Gastroesophageal sphincter (tissue), 4 donors: Measurements from ENCODE around the gene PLXNA2. TPM values are rescaled to one million over a fixed set of nuclear protein-coding genes. Genes with fewer than 3 reads are reported as not detected.

Source experiments
- ATAC-seq: fragments of 150-250 bp; one replicate; pipeline ENCODE4 v1.9.1; 2016; ENCODE audit warnings: mild to moderate bottlenecking, moderate library complexity
- H3K27ac ChIP-seq, 4 donors: fragments of 200-600 bp; sonication (generic) in 3 of 4; 1 replicate in 3 of 4; 2 replicates in 1 of 4; pipeline ENCODE4 v1.5.1; 2016 to 2019
- H3K27me3 ChIP-seq: fragments of 200-600 bp; sonication (generic); one replicate; pipeline ENCODE4 v1.5.1; 2019
- H3K36me3 ChIP-seq, 2 donors: fragments of 200-600 bp; sonication (generic); one replicate each; pipeline ENCODE4 v1.5.1; 2019; ENCODE audit warnings: control low read depth in 1 of 2
- H3K4me1 ChIP-seq, 3 donors: fragments of 200-600 bp; sonication (generic); 1 replicate in 2 of 3; 2 replicates in 1 of 3; pipeline ENCODE4 v1.5.1; 2016 to 2019; ENCODE audit warnings: control low read depth in 2 of 3
- H3K4me3 ChIP-seq, 2 donors: fragments of 200-600 bp; sonication (generic); one replicate each; pipeline ENCODE4 v1.5.1; 2019; ENCODE audit warnings: mild to moderate bottlenecking in 1 of 2, moderate library complexity in 1 of 2
- H3K9me3 ChIP-seq, 3 donors: fragments of 200-600 bp; sonication (generic); one replicate each; pipeline ENCODE4 v1.5.1; 2017 to 2019; ENCODE audit warnings: control low read depth in 2 of 3
- EP300 ChIP-seq: sonication (generic); formaldehyde crosslinking; IDR thresholded peaks from one replicate; pipeline ENCODE4 v1.6.1; 2017; ENCODE audit warnings: antibody characterized with exemption, mild to moderate bottlenecking
- POLR2A ChIP-seq, 2 donors: fragments of 450-650 bp; IDR thresholded peaks; one replicate each; pipeline ENCODE4 v1.6.1; 2017; ENCODE audit warnings: antibody characterized with exemption in 2 of 2, mild to moderate bottlenecking in 2 of 2, moderate library complexity in 1 of 2
- POLR2AphosphoS5 ChIP-seq: sonication (generic); formaldehyde crosslinking; IDR thresholded peaks from one replicate; pipeline ENCODE4 v1.6.1; 2017; ENCODE audit warnings: antibody characterized with exemption
- WGBS, 2 donors: methylation state at CpG; one replicate each; pipeline ENCODE4 v1.1.5; 2018; ENCODE audit warnings: low coverage in 1 of 2; 5-methylcytosine and 5-hydroxymethylcytosine counted together
- total RNA-seq, 4 donors: library from RNA; depleted of rRNA; stranded (reverse); fragments of >200 nt; gene quantifications; one replicate each; pipeline ENCODE4 v1.1.0, GENCODE V29; 2016
- TF ChIP-seq, protein P1 (sequence below), 4 experiments: fragments of 200-600 bp in 2 of 4; fragments of 450-650 bp in 2 of 4; sonication (generic) in 1 of 4; IDR thresholded peaks; one replicate each; pipeline ENCODE4 v1.5.1; 2017 to 2019; ENCODE audit warnings: antibody characterized with exemption in 4 of 4, mild to moderate bottlenecking in 2 of 4, moderate library complexity in 2 of 4

Gene PLXNA2
- total RNA-seq, 4 donors from 2014 or later: 12.5 to 38.3 (median 32.0) TPM

DNA sequence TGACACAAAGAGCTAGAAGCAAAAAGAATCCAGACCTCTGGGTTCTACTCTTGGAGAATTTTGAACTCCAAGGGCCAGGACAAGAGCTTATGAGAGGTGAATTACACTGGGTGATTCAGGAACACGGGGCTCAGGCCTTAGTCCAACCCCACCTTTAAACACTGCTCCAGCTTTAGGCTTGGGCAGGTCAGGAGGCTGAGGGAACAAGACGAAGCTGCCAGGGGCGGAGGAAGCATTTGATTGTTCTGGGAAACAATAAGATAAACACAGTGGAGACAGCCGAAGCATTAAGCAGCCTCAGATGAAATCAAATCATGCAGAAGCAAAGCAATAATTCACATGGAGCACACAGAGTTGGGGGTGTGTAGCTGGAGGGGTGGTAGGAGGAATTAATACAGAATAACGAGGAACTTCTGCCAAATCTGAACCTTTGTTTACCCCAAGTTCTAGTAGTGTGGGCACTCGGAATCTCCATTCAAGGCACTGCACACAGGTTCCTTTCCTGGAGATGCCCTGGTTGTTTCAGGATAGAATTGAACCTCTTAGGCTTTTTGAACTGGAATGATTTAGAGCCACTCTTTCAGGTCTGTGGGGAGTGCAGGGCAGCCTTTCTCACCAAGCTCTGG is 93.2 kb downstream of the PLXNA2 start:
- H3K27me3 ChIP-seq: no peaks in the 10 kb centered on the region
- no peak overlapping the region for H3K4me3 ChIP-seq
- TF ChIP-seq EP300 (no peak), POLR2A (IDR thresholded peaks at IDR 0.05) (no peak), POLR2AphosphoS5 (no peak)
- TF ChIP-seq, protein P1, sequence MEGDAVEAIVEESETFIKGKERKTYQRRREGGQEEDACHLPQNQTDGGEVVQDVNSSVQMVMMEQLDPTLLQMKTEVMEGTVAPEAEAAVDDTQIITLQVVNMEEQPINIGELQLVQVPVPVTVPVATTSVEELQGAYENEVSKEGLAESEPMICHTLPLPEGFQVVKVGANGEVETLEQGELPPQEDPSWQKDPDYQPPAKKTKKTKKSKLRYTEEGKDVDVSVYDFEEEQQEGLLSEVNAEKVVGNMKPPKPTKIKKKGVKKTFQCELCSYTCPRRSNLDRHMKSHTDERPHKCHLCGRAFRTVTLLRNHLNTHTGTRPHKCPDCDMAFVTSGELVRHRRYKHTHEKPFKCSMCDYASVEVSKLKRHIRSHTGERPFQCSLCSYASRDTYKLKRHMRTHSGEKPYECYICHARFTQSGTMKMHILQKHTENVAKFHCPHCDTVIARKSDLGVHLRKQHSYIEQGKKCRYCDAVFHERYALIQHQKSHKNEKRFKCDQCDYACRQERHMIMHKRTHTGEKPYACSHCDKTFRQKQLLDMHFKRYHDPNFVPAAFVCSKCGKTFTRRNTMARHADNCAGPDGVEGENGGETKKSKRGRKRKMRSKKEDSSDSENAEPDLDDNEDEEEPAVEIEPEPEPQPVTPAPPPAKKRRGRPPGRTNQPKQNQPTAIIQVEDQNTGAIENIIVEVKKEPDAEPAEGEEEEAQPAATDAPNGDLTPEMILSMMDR (IDR thresholded peaks at IDR 0.05): no peak
- H3K36me3 ChIP-seq: no peaks in the 10 kb centered on the region
- H3K9me3 ChIP-seq: no peaks in the 10 kb centered on the region
- peak overlapping the region; percentile 35 to 69 (median 53) for H3K27ac ChIP-seq
- 15 to 17% methylated on average over 3 of the region's 6 CpGs for WGBS, 2 donors
- peaks cover 9 to 77% (median 33%) of the 10 kb centered on the region in 3 donors for H3K4me1 ChIP-seq
- peak; percentile 26 for ATAC-seq

DNA sequence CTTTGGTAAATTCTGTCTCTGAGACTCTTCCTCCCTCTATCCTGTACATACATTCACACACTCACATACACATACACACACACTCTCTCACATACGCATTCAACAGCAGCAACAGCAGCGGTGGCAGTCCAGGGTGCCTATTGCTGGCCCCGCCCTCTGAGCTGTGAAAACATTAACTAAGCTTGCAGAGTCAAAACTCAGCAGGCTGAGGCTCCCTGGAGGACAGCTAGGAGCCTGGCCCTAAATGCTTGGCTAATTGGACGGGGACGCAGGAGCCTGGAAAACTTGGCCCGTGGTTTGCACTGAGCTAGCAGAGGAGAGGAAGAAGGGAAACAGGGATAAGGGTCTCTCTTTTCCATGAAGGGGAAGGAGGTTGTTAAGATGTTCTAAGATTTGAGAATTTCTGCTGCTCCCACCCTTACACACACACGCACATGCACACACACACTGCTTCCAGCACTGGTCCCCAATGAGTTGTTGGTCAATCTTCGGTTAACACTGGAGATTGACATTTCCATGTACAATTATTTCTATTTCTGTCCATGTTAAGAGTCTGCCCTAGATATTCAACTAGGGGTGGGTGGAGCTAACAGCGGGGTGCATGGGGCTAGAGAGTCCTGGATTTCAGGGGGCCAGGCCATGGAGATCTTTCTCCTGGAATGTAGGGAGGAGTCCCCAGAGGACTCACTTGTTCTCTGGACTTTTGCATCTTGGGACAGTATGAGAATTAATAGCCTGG is 94.2 kb downstream of the PLXNA2 start:
- TF ChIP-seq POLR2AphosphoS5 (no peak), EP300 (no peak)
- no peak overlapping the region for H3K4me3 ChIP-seq
- no peaks in the 10 kb centered on the region for H3K36me3 ChIP-seq
- H3K27me3 ChIP-seq: no peaks in the 10 kb centered on the region
- no peaks in the 10 kb centered on the region for H3K9me3 ChIP-seq
- peak overlapping the region in 3 of 4 donors; percentile 47 to 69 (median 59) for H3K27ac ChIP-seq
- WGBS, 2 donors: 49 to 68% methylated on average over 4 to 8 of the region's 9 CpGs
- H3K4me1 ChIP-seq: peaks cover 9 to 77% (median 35%) of the 10 kb centered on the region in 3 donors
- peak; percentile 50 for ATAC-seq

DNA sequence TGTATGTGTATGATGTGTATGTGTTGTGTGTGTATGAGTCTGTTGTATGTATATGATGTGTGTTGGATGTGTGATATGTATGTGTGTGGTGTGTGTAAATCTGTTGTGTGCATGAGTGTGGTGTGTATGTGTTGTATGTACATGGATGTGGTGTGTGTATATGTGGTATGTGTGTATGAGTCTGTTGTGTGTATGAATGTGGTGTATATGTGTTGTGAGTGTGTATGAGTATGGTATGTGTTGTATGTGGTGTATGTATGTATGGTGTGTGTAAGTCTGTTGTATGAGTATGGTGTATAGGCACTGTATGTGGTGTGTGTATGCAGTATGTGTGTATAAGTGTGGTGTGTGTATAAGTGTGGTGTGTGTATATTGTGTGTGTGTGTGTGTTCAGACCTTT is 95.0 kb downstream of the PLXNA2 start:
- H3K36me3 ChIP-seq: no peaks in the 10 kb centered on the region
- TF ChIP-seq POLR2AphosphoS5: no peak
- TF ChIP-seq, protein P1 (IDR thresholded peaks at IDR 0.05): no peak

DNA sequence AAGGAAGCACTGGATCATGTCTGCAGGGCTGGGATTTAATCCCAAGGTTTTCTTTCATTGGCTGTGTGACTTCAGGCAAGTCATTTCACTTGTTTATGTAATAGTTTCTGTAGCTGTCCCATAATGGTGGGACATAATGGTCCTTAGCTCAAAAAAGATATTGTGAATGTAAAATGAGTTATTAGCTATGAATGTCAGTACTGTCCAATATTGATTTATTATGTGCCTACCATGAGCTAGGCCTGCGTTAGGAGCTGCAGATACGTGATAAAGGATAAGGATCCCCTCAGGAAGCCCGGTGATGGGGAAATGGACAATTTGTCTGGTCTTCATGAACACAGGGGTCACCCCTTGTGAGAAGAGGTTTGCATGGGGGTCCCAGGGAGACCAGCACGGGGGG is 95.8 kb downstream of the PLXNA2 start:
- no peak for ATAC-seq
- no peak overlapping the region for H3K27ac ChIP-seq
- no peak for TF ChIP-seq POLR2A (IDR thresholded peaks at IDR 0.05)
- TF ChIP-seq, protein P1 (IDR thresholded peaks at IDR 0.05): no peak
- no peak for TF ChIP-seq POLR2AphosphoS5
- no peak for TF ChIP-seq EP300
- no peaks in the 10 kb centered on the region for H3K36me3 ChIP-seq
- 81 to 100% methylated on average over 1 to 4 of the region's 4 CpGs for WGBS, 2 donors
- no peak overlapping the region for H3K4me3 ChIP-seq
- peaks cover 9 to 68% (median 28%) of the 10 kb centered on the region in 3 donors for H3K4me1 ChIP-seq
- H3K9me3 ChIP-seq: no peaks in the 10 kb centered on the region
- H3K27me3 ChIP-seq: no peaks in the 10 kb centered on the region

More for the DNA sequence above, 95.0 kb downstream of the PLXNA2 start:
- Histone ChIP-seq H3K4me1 (peaks cover 9 to 76% (median 35%) of the 10 kb centered on the region in 3 donors), H3K9me3 (no peaks in the 10 kb centered on the region), H3K27me3 (no peaks in the 10 kb centered on the region), H3K4me3 (no peak overlapping the region), H3K27ac (peak overlapping the region in 1 of 4 donors; percentile 59)
- no peak for ATAC-seq

DNA sequence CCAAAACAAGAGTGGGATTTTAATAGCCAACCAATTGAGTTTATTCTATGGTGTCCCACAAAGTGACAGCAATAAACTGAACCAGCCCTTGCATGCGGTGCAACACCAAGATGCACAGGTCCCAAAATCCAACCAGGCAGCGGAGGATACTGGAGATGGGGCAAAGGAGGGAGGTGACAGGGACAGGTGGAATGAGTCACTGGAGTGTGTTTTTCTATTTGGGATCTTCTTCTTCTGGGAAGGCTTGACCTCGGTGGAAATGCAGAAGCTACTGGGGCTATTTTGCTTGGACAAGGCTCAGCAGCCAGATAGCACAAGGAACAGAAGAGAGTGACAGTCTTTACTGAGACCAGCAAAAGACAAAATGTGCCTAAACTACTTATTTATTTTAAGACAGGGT is 97.5 kb downstream of the PLXNA2 start:
- Histone ChIP-seq H3K27ac (no peak overlapping the region), H3K4me1 (peaks cover 11 to 70% (median 30%) of the 10 kb centered on the region in 3 donors), H3K27me3 (no peaks in the 10 kb centered on the region), H3K36me3 (peaks cover 0 to 6% of the 10 kb centered on the region in 2 donors), H3K4me3 (no peak overlapping the region), H3K9me3 (no peaks in the 10 kb centered on the region)
- ATAC-seq: no peak
- WGBS, 2 donors: 80 to 100% methylated on average over 1 to 3 of the region's 3 CpGs
- TF ChIP-seq POLR2AphosphoS5 (no peak), POLR2A (IDR thresholded peaks at IDR 0.05) (no peak), EP300 (no peak)
- TF ChIP-seq, protein P1 (IDR thresholded peaks at IDR 0.05): no peak
